A549 (cell line): Measurements from ENCODE around the gene HMGB2. TPM values are rescaled to one million over a fixed set of nuclear protein-coding genes. Genes with fewer than 3 reads are reported as not detected.

Experiments
- ATAC-seq, 2 experiments: fragments of 200-7000 bp in 1 of 2; fragments of >200 bp in 1 of 2; cut with Nextera tagmentation in 1 of 2; cut with Tn5 transposase in 1 of 2; 3 replicates each; pipeline versions ENCODE4 v1.8.0 to v1.9.1; 2018 to 2020; ENCODE audit warnings: mild to moderate bottlenecking in 1 of 2, moderate library complexity in 1 of 2
- CTCF ChIA-PET: fragments of 300-600 bp; sonication (Branson Sonifier 250); formaldehyde crosslinking; extraction: SDS; loops from one replicate; lab custom pipeline; 2021; ENCODE audit warnings: antibody characterized with exemption, inconsistent platforms; lab: Yijun Ruan, JAX
- POLR2A ChIA-PET: fragments of 350-600 bp; formaldehyde crosslinking; extraction: SDS; loops from one replicate; lab custom pipeline; 2021; ENCODE audit warnings: antibody characterized with exemption, inconsistent platforms; lab: Yijun Ruan, JAX
- DNase-seq, 2 experiments: peaks; one replicate each; pipeline versions ENCODE4 v3.0.0 to v3.0.0-alpha.2; 2011 to 2016; ENCODE audit warnings: low read depth in 1 of 2, low spot score in 1 of 2
- FAIRE-seq: peaks from 2 replicates; lab custom pipeline; 2011; peaks lifted over from hg19 to GRCh38; lab: Jason Lieb, UNC
- H3K27ac ChIP-seq, 2 experiments: fragments of >200 bp; sonication (Bioruptor Twin); formaldehyde crosslinking; 3 replicates each; pipeline ENCODE4 v1.5.1; 2016 to 2017
- H3K4me1 ChIP-seq: fragments of >200 bp; sonication (Bioruptor Twin); formaldehyde crosslinking; 3 replicates; pipeline ENCODE4 v1.6.1; 2016
- H3K4me2 ChIP-seq: fragments of >200 bp; sonication (Bioruptor Twin); formaldehyde crosslinking; 3 replicates; pipeline ENCODE4 v1.6.1; 2016
- H3K4me3 ChIP-seq: fragments of >200 bp; sonication (Bioruptor Twin); formaldehyde crosslinking; 3 replicates; pipeline ENCODE4 v1.5.1; 2016
- H3K9me3 ChIP-seq: fragments of >200 bp; sonication (Bioruptor Twin); formaldehyde crosslinking; 3 replicates; pipeline ENCODE4 v1.6.1; 2016
- BHLHE40 ChIP-seq: IDR thresholded peaks from 2 replicates; pipeline ENCODE4 v1.6.1; 2012; ENCODE audit warnings: low read depth, low read length, inconsistent platforms
- CBX2 ChIP-seq: fragments of 200-600 bp; sonication (generic); IDR thresholded peaks from 2 replicates; pipeline ENCODE4 v1.6.1; 2016; ENCODE audit warnings: low read depth, mild to moderate bottlenecking, borderline replicate concordance
- CBX8 ChIP-seq: fragments of 200-600 bp; sonication (generic); IDR thresholded peaks from 2 replicates; pipeline ENCODE4 v1.6.1; 2016
- EP300 ChIP-seq, 2 experiments: fragments of >200 bp; sonication (Bioruptor Twin); formaldehyde crosslinking; IDR thresholded peaks; 2 replicates in 1 of 2; 3 replicates in 1 of 2; pipeline ENCODE4 v1.6.1; 2016 to 2017
- FOSB ChIP-seq: fragments of 250-450 bp; sonication (Bioruptor Pico); IDR thresholded peaks from 2 replicates; pipeline ENCODE4 v1.5.0; 2020; ENCODE audit warnings: mild to moderate bottlenecking, moderate library complexity
- FOSL2 ChIP-seq, 2 experiments: fragments of 450-650 bp in 1 of 2; fragments of >200 bp in 1 of 2; sonication (Bioruptor Twin) in 1 of 2; formaldehyde crosslinking; IDR thresholded peaks; 2 replicates each; pipeline versions ENCODE4 v1.5.0 to v1.6.1; 2016 to 2020; ENCODE audit warnings: mild to moderate bottlenecking in 1 of 2, moderate library complexity in 1 of 2
- HMGXB4 ChIP-seq: fragments of 250-450 bp; sonication (Bioruptor Pico); IDR thresholded peaks from 2 replicates; pipeline ENCODE4 v1.5.0; 2021; ENCODE audit warnings: mild to moderate bottlenecking, moderate library complexity, borderline replicate concordance
- HOXA7 ChIP-seq: fragments of 250-450 bp; sonication (Bioruptor Pico); IDR thresholded peaks from 2 replicates; pipeline ENCODE4 v1.5.0; 2020; ENCODE audit warnings: mild to moderate bottlenecking, moderate library complexity
- JUN ChIP-seq, 2 experiments: fragments of >200 bp; sonication (Bioruptor Twin); formaldehyde crosslinking; IDR thresholded peaks; 2 replicates in 1 of 2; 3 replicates in 1 of 2; pipeline ENCODE4 v1.6.1; 2016 to 2017
- KDM1A ChIP-seq: fragments of 200-600 bp; sonication (generic); IDR thresholded peaks from 2 replicates; pipeline ENCODE4 v1.6.1; 2016; ENCODE audit warnings: low read depth, mild to moderate bottlenecking
- MAFK ChIP-seq: fragments of 450-650 bp; IDR thresholded peaks from 2 replicates; pipeline ENCODE4 v1.6.1; 2014; ENCODE audit not compliant: partially characterized antibody
- MAZ ChIP-seq: fragments of 150-350 bp; IDR thresholded peaks from 2 replicates; pipeline ENCODE4 v1.6.1; 2014; ENCODE audit warnings: antibody characterized with exemption, low read depth, low read length, borderline replicate concordance
- MYC ChIP-seq: IDR thresholded peaks from 2 replicates; pipeline ENCODE4 v1.6.1; 2012; ENCODE audit warnings: mild to moderate bottlenecking, inconsistent platforms, low read length, improper control_type of control experiment, borderline replicate concordance
- NFE2L2 ChIP-seq: fragments of 150-350 bp; conservative IDR thresholded peaks from 2 replicates; pipeline ENCODE4 v1.6.1; 2014; ENCODE audit warnings: low read length
- NPAS2 ChIP-seq: fragments of 250-450 bp; sonication (Bioruptor Pico); IDR thresholded peaks from 2 replicates; pipeline ENCODE4 v1.8.0; 2022; ENCODE audit warnings: mild to moderate bottlenecking, moderate library complexity, borderline replicate concordance
- RAD21 ChIP-seq, 2 experiments: fragments of >200 bp in 1 of 2; sonication (Bioruptor Twin) in 1 of 2; formaldehyde crosslinking in 1 of 2; IDR thresholded peaks in 1 of 2; conservative IDR thresholded peaks in 1 of 2; 2 replicates in 1 of 2; 3 replicates in 1 of 2; pipeline ENCODE4 v1.6.1; 2012 to 2018; ENCODE audit warnings: inconsistent platforms in 1 of 2
- RCOR1 ChIP-seq: fragments of 150-350 bp; IDR thresholded peaks from 2 replicates; pipeline ENCODE4 v1.6.1; 2014; ENCODE audit warnings: antibody characterized with exemption, low read length, low read depth
- RFX5 ChIP-seq: fragments of 450-650 bp; IDR thresholded peaks from 2 replicates; pipeline ENCODE4 v1.7.1; 2014; ENCODE audit warnings: antibody characterized with exemption, mild to moderate bottlenecking, moderate library complexity
- RNF2 ChIP-seq: fragments of 200-600 bp; sonication (generic); IDR thresholded peaks from 2 replicates; pipeline ENCODE4 v1.6.1; 2016; ENCODE audit warnings: low read depth, mild to moderate bottlenecking, antibody characterized with exemption, moderate library complexity, borderline replicate concordance
- SMC3 ChIP-seq: fragments of >200 bp; sonication (Bioruptor Twin); formaldehyde crosslinking; IDR thresholded peaks from 3 replicates; pipeline ENCODE4 v1.6.1; 2018; ENCODE audit warnings: inconsistent platforms
- SREBF2 ChIP-seq: fragments of 450-650 bp; IDR thresholded peaks from 2 replicates; pipeline ENCODE4 v1.6.1; 2014; ENCODE audit warnings: mild to moderate bottlenecking, moderate library complexity
- ZC3H11A ChIP-seq: fragments of 450-650 bp; IDR thresholded peaks from 2 replicates; pipeline ENCODE4 v1.6.1; 2014; ENCODE audit warnings: antibody characterized with exemption, mild to moderate bottlenecking
- ZNF302 ChIP-seq: fragments of 250-450 bp; sonication (Bioruptor Pico); IDR thresholded peaks from 2 replicates; pipeline ENCODE4 v1.9.0; 2021; ENCODE audit warnings: inconsistent platforms, mild to moderate bottlenecking, moderate library complexity
- WGBS: methylation state at CpG from one replicate; pipeline ENCODE4 v1.1.6; 2017; ENCODE audit errors: missing lambda C conversion rate; 5-methylcytosine and 5-hydroxymethylcytosine counted together
- polyA plus RNA-seq, 4 experiments: library from polyadenylated mRNA; depleted of rRNA in 3 of 4; stranded (reverse); fragments of >200 nt; fragmentation: RNase III in 1 of 4; extraction: RNeasy Plus Mini Kit Qiagen cat#74134 plus additional on column Dnase treatment in 1 of 4; gene quantifications; 2 replicates in 3 of 4; 3 replicates in 1 of 4; pipeline ENCODE4 v1.2.3, GENCODE V29; 2011 to 2017
- TF ChIP-seq, protein P1 (sequence below): fragments of >200 bp; sonication (Bioruptor Twin); formaldehyde crosslinking; IDR thresholded peaks from 3 replicates; pipeline ENCODE4 v1.5.1; 2016
- TF ChIP-seq, protein P2 (sequence below): fragments of 200-600 bp; sonication (generic); IDR thresholded peaks from 2 replicates; pipeline ENCODE4 v1.6.1; 2016; ENCODE audit warnings: antibody characterized with exemption, mild to moderate bottlenecking, moderate library complexity

Gene HMGB2
- polyA plus RNA-seq, 2 of the 4 experiments (the other 2 are of a cell fraction) = 101 to 128 TPM

DNA sequence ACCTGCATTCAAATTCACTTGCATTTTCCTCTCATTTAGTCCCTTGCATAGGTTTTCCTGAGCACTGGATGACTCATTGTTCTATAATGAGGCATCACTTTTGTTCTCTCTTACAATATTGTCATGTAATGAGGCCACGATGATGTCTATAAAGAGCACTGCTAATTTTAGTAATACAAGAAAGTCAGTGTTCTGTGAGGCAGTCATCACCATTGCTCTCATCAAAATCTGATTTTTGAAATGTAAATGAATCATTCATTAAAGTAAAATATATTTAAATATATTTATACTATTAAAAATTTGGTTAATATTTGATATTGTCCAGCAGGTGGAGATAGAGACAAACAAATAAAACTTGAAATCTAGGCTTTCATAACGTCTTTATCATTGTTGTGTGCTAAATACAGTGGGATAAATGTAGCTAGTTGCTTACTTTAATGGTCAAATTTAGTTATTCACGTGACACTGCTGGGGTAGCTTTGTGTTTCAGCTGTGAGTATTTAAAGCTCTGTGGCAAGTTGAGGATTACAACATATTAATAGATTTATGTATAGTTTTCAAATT is 15.4 kb downstream of the HMGB2 start:
- H3K4me1 ChIP-seq = peaks cover 8% of the 10 kb centered on the region; the same call in 1 of the 3 replicates
- TF ChIP-seq SMC3 (peak; percentile 51; the same call in 2 of the 3 replicates), JUN (IDR thresholded peaks at IDR 0.05) (no peak), FOSL2 (IDR thresholded peaks at IDR 0.05) (no peak), FOSL2 (CRISPR knock-in tag; IDR thresholded peaks at IDR 0.05) (peak; percentile 60), HOXA7 (no peak), RFX5 (no peak), RNF2 (no peak), NPAS2 (CRISPR knock-in tag) (no peak), MYC (no peak), HMGXB4 (no peak), FOSB (CRISPR knock-in tag) (no peak), RAD21 (conservative IDR thresholded peaks at IDR 0.05 in 1 of 2, IDR thresholded peaks at IDR 0.05 in 1 of 2) (peak; percentile 22 to 53; a peak in 3 of 5 replicates), NFE2L2 (no peak), RCOR1 (no peak), CBX2 (no peak), SREBF2 (no peak), BHLHE40 (no peak), ZC3H11A (no peak), EP300 (IDR thresholded peaks at IDR 0.05) (no peak), ZNF302 (CRISPR knock-in tag) (no peak), MAZ (no peak), CBX8 (no peak), MAFK (no peak), KDM1A (no peak)
- TF ChIP-seq, protein P1, sequence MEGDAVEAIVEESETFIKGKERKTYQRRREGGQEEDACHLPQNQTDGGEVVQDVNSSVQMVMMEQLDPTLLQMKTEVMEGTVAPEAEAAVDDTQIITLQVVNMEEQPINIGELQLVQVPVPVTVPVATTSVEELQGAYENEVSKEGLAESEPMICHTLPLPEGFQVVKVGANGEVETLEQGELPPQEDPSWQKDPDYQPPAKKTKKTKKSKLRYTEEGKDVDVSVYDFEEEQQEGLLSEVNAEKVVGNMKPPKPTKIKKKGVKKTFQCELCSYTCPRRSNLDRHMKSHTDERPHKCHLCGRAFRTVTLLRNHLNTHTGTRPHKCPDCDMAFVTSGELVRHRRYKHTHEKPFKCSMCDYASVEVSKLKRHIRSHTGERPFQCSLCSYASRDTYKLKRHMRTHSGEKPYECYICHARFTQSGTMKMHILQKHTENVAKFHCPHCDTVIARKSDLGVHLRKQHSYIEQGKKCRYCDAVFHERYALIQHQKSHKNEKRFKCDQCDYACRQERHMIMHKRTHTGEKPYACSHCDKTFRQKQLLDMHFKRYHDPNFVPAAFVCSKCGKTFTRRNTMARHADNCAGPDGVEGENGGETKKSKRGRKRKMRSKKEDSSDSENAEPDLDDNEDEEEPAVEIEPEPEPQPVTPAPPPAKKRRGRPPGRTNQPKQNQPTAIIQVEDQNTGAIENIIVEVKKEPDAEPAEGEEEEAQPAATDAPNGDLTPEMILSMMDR = peak; percentile 51; the same call in 2 of the 3 replicates
- TF ChIP-seq, protein P2, sequence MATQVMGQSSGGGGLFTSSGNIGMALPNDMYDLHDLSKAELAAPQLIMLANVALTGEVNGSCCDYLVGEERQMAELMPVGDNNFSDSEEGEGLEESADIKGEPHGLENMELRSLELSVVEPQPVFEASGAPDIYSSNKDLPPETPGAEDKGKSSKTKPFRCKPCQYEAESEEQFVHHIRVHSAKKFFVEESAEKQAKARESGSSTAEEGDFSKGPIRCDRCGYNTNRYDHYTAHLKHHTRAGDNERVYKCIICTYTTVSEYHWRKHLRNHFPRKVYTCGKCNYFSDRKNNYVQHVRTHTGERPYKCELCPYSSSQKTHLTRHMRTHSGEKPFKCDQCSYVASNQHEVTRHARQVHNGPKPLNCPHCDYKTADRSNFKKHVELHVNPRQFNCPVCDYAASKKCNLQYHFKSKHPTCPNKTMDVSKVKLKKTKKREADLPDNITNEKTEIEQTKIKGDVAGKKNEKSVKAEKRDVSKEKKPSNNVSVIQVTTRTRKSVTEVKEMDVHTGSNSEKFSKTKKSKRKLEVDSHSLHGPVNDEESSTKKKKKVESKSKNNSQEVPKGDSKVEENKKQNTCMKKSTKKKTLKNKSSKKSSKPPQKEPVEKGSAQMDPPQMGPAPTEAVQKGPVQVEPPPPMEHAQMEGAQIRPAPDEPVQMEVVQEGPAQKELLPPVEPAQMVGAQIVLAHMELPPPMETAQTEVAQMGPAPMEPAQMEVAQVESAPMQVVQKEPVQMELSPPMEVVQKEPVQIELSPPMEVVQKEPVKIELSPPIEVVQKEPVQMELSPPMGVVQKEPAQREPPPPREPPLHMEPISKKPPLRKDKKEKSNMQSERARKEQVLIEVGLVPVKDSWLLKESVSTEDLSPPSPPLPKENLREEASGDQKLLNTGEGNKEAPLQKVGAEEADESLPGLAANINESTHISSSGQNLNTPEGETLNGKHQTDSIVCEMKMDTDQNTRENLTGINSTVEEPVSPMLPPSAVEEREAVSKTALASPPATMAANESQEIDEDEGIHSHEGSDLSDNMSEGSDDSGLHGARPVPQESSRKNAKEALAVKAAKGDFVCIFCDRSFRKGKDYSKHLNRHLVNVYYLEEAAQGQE = no peak
- TF ChIP-seq, all 56 proteins: peak for 4
- DNase-seq (peak in 1 of 2 experiments; percentile 13), ATAC-seq (no peak), FAIRE-seq (no peak)
- no peak overlapping the region for H3K4me2 ChIP-seq
- 13% methylated on average over 3 of the region's 3 CpGs for WGBS
- CTCF ChIA-PET = interaction anchor here (0.6 to 3.7 kb wide), 13 partner anchors 9 to 124 kb away, joined by 3 to 18 read pairs (median 4); partner anchors contain the start of genes HMGB2, SAP30 and SCRG1
- POLR2A ChIA-PET = interaction anchor here (1.8 kb wide), 1 partner anchor 15 kb away, joined by 9 read pairs; the partner anchor contains the start of gene HMGB2
- no peak overlapping the region for H3K4me3 ChIP-seq
- no peak overlapping the region for H3K27ac ChIP-seq
- H3K9me3 ChIP-seq = no peaks in the 10 kb centered on the region
